BJ (cell line): ENCODE data around the gene ANKRD11. TPM values are rescaled to one million over a fixed set of nuclear protein-coding genes. Genes with fewer than 3 reads are reported as not detected.
"Not testable (repeated sequence)": the region's sequence is repeated elsewhere in the genome, so short reads cannot be mapped to it uniquely, and the experiment has no call there.

Source experiments
- CTCF ChIA-PET: fragments of 350-600 bp; formaldehyde crosslinking; extraction: SDS; loops from one replicate; lab custom pipeline; 2021; ENCODE audit warnings: antibody characterized with exemption, inconsistent platforms; lab: Yijun Ruan, JAX
- POLR2A ChIA-PET: fragments of 300-600 bp; sonication (Branson Sonifier 250); formaldehyde crosslinking; extraction: SDS; loops from one replicate; lab custom pipeline; 2021; ENCODE audit warnings: antibody characterized with exemption; lab: Charles Lee
- DNase-seq: peaks from one replicate; pipeline ENCODE4 v3.0.0-alpha.2; 2011; ENCODE audit warnings: low read depth
- H3K27me3 ChIP-seq: 2 replicates; pipeline ENCODE4 v1.6.0; 2011; ENCODE audit warnings: low read length; ENCODE audit not compliant: control insufficient read depth, insufficient read depth
- H3K36me3 ChIP-seq: 2 replicates; pipeline ENCODE4 v1.5.1; 2011; ENCODE audit warnings: low read length; ENCODE audit not compliant: control insufficient read depth, insufficient read depth
- H3K4me3 ChIP-seq: 2 replicates; pipeline ENCODE4 v1.5.1; 2011; ENCODE audit warnings: low read depth, mild to moderate bottlenecking, control low read depth, low read length
- polyA plus RNA-seq: library from polyadenylated mRNA; depleted of rRNA; stranded (reverse); fragments of >200 nt; gene quantifications from 2 replicates; pipeline ENCODE4 v1.2.3, GENCODE V29; 2011
- TF ChIP-seq, protein P1 (sequence below): IDR thresholded peaks from 2 replicates; pipeline ENCODE4 v1.5.1; 2011; ENCODE audit warnings: low read depth, mild to moderate bottlenecking, control low read depth, inconsistent platforms, low read length, moderate library complexity; ENCODE audit not compliant: insufficient read depth

ANKRD11 gene
- polyA plus RNA-seq, 1 experiment = 61.8 TPM

GRCh38 chr16:89272631-89273030 is 217.7 kb downstream of the ANKRD11 start:
- no peak for DNase-seq
- Histone ChIP-seq H3K4me3 (no peak overlapping the region), H3K36me3 (peaks cover 40% of the 10 kb centered on the region), H3K27me3 (no peaks in the 10 kb centered on the region)
- CTCF ChIA-PET = interaction anchor here (1.4 kb wide), 1 partner anchor 17 kb away, joined by 5 read pairs; no protein-coding TSS in a partner anchor
- TF ChIP-seq, protein P1, sequence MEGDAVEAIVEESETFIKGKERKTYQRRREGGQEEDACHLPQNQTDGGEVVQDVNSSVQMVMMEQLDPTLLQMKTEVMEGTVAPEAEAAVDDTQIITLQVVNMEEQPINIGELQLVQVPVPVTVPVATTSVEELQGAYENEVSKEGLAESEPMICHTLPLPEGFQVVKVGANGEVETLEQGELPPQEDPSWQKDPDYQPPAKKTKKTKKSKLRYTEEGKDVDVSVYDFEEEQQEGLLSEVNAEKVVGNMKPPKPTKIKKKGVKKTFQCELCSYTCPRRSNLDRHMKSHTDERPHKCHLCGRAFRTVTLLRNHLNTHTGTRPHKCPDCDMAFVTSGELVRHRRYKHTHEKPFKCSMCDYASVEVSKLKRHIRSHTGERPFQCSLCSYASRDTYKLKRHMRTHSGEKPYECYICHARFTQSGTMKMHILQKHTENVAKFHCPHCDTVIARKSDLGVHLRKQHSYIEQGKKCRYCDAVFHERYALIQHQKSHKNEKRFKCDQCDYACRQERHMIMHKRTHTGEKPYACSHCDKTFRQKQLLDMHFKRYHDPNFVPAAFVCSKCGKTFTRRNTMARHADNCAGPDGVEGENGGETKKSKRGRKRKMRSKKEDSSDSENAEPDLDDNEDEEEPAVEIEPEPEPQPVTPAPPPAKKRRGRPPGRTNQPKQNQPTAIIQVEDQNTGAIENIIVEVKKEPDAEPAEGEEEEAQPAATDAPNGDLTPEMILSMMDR = no peak
- POLR2A ChIA-PET = no interaction called here

GRCh38 chr16:89270666-89271345 is 219.6 kb downstream of the ANKRD11 start:
- ChIA-PET CTCF (interaction anchor here (1.3 kb wide), 1 partner anchor 18 kb away, joined by 3 read pairs; no protein-coding TSS in a partner anchor), POLR2A (no interaction called here)
- TF ChIP-seq, protein P1 = no peak
- peaks cover 38% of the 10 kb centered on the region for H3K36me3 ChIP-seq
- H3K27me3 ChIP-seq = no peaks in the 10 kb centered on the region
- no peak overlapping the region for H3K4me3 ChIP-seq
- DNase-seq = no peak

DNA sequence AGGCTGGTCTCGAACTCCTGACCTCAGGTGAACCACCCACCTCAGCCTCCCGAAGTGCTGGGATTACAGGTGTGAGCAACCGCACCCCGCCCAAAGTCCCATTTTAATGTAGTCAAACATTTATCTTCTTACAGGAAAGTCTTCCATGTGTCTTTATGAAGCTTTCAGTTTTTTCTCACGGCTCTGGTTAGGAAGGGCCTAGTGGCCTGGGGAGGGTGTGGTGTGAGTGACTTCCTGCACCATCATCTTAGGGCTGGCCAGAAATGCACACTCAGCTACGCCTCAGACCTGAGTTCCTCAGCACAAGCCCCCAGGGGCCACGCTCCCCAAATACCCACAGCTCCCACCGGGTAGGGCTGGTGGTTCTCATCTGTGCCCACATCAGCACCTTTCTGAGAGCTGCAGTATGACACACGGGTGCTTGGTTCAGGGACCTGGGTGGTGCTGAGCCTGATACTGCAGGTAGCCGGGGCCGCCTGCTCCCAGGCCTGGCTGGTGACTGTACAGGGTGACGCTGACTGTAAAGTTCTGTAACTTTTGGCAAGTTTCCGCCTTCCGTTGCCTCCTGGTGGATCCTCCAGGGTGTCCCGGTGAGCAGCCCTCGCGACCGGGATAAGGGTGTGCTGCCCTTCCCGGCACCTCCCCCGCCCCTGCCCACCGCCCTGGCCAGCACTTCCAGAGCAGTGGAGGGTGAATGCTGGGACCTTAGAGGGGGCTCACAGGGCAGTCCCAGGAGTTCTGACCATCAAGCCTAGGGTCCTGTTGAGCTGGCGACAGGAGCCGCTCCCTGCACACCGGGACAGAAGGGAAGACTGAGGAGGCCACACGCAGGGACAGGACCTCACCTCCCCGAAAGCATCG is 220.3 kb downstream of the ANKRD11 start:
- ChIA-PET CTCF (interaction anchor here (0.6 to 2.0 kb wide), 2 partner anchors 19 to 276 kb away, joined by 3 to 7 read pairs; no protein-coding TSS in a partner anchor), POLR2A (no interaction called here)
- DNase-seq = no peak
- Histone ChIP-seq H3K4me3 (no peak overlapping the region), H3K27me3 (no peaks in the 10 kb centered on the region), H3K36me3 (peaks cover 39% of the 10 kb centered on the region)
- TF ChIP-seq, protein P1 = no peak

- POLR2A ChIA-PET = no interaction called here
- DNase-seq = no peak
- Histone ChIP-seq H3K4me3 (no peak overlapping the region), H3K36me3 (peaks cover 35% of the 10 kb centered on the region), H3K27me3 (no peaks in the 10 kb centered on the region)
- TF ChIP-seq, protein P1 = no peak
- CTCF ChIA-PET = interaction anchor here (0.6 to 2.0 kb wide), 3 partner anchors 13 to 277 kb away, joined by 3 to 7 read pairs (median 3); no protein-coding TSS in a partner anchor
Measured at GRCh38 chr16:89268987-89269735, 221.2 kb downstream of the ANKRD11 start.

GRCh38 chr16:89268585-89268984 is 221.8 kb downstream of the ANKRD11 start:
- Histone ChIP-seq H3K27me3 (no peaks in the 10 kb centered on the region), H3K36me3 (peaks cover 30% of the 10 kb centered on the region), H3K4me3 (no peak overlapping the region)
- CTCF ChIA-PET = interaction anchor here (1.0 to 2.0 kb wide), 2 partner anchors 13 to 21 kb away, joined by 3 to 7 read pairs; no protein-coding TSS in a partner anchor
- POLR2A ChIA-PET = no interaction called here
- TF ChIP-seq, protein P1 = no peak
- DNase-seq = no peak

- DNase-seq, H3K27me3 ChIP-seq, CTCF ChIA-PET, H3K4me3 ChIP-seq, POLR2A ChIA-PET: not testable (repeated sequence)
- peaks cover 30% of the 10 kb centered on the region for H3K36me3 ChIP-seq
Measured at GRCh38 chr16:89267746-89268145, 222.6 kb downstream of the ANKRD11 start.
